PFSK-1 (cell line): ENCODE measurements around the gene KRT81.

Experiments used
- FOXP2 ChIP-seq: optimal IDR thresholded peaks from 2 replicates; pipeline ENCODE3; 2011; ENCODE audit warnings: borderline replicate concordance, control low read depth, inconsistent platforms; ENCODE audit not compliant: insufficient read depth; ENCODE audit errors: extremely low read length, extremely low read depth
- POLR2AphosphoS5 ChIP-seq: IDR thresholded peaks from 2 replicates; pipeline ENCODE4 v1.6.1; 2012; ENCODE audit warnings: low read depth, mild to moderate bottlenecking, control low read depth, low read length, moderate library complexity
- REST ChIP-seq, 2 experiments: IDR thresholded peaks; 2 replicates each; pipeline versions ENCODE4 v1.6.1 to v1.8.0; 2011 to 2012; ENCODE audit warnings: low read depth in 2 of 2, low read length in 2 of 2, control low read depth in 1 of 2, inconsistent platforms in 1 of 2, mild to moderate bottlenecking in 1 of 2, moderate library complexity in 1 of 2; ENCODE audit not compliant: insufficient read depth in 1 of 2
- SIN3A ChIP-seq: IDR thresholded peaks from 2 replicates; pipeline ENCODE4 v1.6.1; 2012; ENCODE audit warnings: mild to moderate bottlenecking, low read length, moderate library complexity, borderline replicate concordance; ENCODE audit not compliant: insufficient read depth
- TAF1 ChIP-seq: IDR thresholded peaks from 2 replicates; pipeline ENCODE4 v1.6.1; 2012; ENCODE audit warnings: low read length, control low read depth, borderline replicate concordance; ENCODE audit not compliant: insufficient read depth

The KRT81 gene

GRCh38 chr12:52277486-52278245 lies 13.7 kb downstream of the KRT81 start:
- TF ChIP-seq SIN3A (no peak), POLR2AphosphoS5 (no peak), TAF1 (no peak), REST (IDR thresholded peaks at IDR 0.05; ENCODE audit: insufficient read depth in 1 of 2, low read depth in 2 of 2, low read length in 2 of 2) (no peak), FOXP2 (no peak)

- TF ChIP-seq FOXP2 (no peak), SIN3A (no peak), REST (IDR thresholded peaks at IDR 0.05; ENCODE audit: insufficient read depth in 1 of 2, low read depth in 2 of 2, low read length in 2 of 2) (no peak), POLR2AphosphoS5 (no peak), TAF1 (no peak)
Observed at GRCh38 chr12:52275686-52276085, 15.6 kb downstream of the KRT81 start.

- TF ChIP-seq POLR2AphosphoS5, result no peak
- TF ChIP-seq FOXP2, result no peak
- no peak for TF ChIP-seq SIN3A
- no peak for TF ChIP-seq REST (IDR thresholded peaks at IDR 0.05; ENCODE audit: insufficient read depth in 1 of 2, low read depth in 2 of 2, low read length in 2 of 2)
- TF ChIP-seq TAF1, result no peak
Observed at GRCh38 chr12:52274521-52275120, 16.7 kb downstream of the KRT81 start, which contains the start of gene KRT86. TSS of gene KRT86 (plus strand) at chr12:52274645. CDS start at chr12:52301917, 27,272 bp downstream.

- TF ChIP-seq SIN3A (no peak), TAF1 (no peak), POLR2AphosphoS5 (no peak), REST (IDR thresholded peaks at IDR 0.05; ENCODE audit: insufficient read depth in 1 of 2, low read depth in 2 of 2, low read length in 2 of 2) (no peak), FOXP2 (no peak)
Observed at GRCh38 chr12:52271158-52271557, 20.2 kb downstream of the KRT81 start.
